IMR-90 (cell line): ENCODE measurements around the gene ECSIT. TPM values are rescaled to one million over a fixed set of nuclear protein-coding genes. Genes with fewer than 3 reads are reported as not detected.
A peak's percentile ranks its signal among the peaks of the same experiment; 100 is the strongest.

Experiments used
- ATAC-seq: fragments of 200-7000 bp; cut with Tn5 transposase; 2 replicates; pipeline ENCODE4 v1.9.1; 2020; ENCODE audit warnings: low read depth, mild to moderate bottlenecking, moderate library complexity
- BruUV-seq: library from RNA; stranded (reverse); fragments of 400-500 nt; replicated peaks from 2 replicates; lab custom pipeline; 2021; lab: Mats Ljungman, UMichigan
- CTCF ChIA-PET: fragments of 300-600 bp; formaldehyde crosslinking; extraction: SDS; loops from one replicate; lab custom pipeline; 2021; ENCODE audit warnings: antibody characterized with exemption; lab: Yijun Ruan, JAX
- POLR2A ChIA-PET: fragments of 300-600 bp; sonication (Branson Sonifier 250); formaldehyde crosslinking; loops from one replicate; lab custom pipeline; 2022; ENCODE audit warnings: antibody characterized with exemption; ENCODE audit not compliant: unreplicated experiment; lab: Charles Lee
- DNase-seq: peaks from one replicate; pipeline ENCODE4 v3.0.0; 2013
- H2AFZ ChIP-seq: replicated peaks from 2 replicates; pipeline ENCODE3; 2013; ENCODE audit warnings: low read length, mild to moderate bottlenecking; ENCODE audit not compliant: poor library complexity
- H2AK5ac ChIP-seq: 2 replicates; pipeline ENCODE4 v1.6.1; 2013; ENCODE audit warnings: low read depth, low read length, inconsistent platforms
- H2AK9ac ChIP-seq: replicated peaks from 2 replicates; pipeline ENCODE3; 2013; ENCODE audit warnings: mild to moderate bottlenecking, low read depth, low read length, moderate library complexity; ENCODE audit not compliant: poor library complexity
- H2BK120ac ChIP-seq: 2 replicates; pipeline ENCODE4 v1.6.1; 2013; ENCODE audit warnings: low read depth, low read length, inconsistent platforms
- H2BK15ac ChIP-seq: 3 replicates; pipeline ENCODE4 v1.6.1; 2013; ENCODE audit warnings: low read depth, low read length, inconsistent platforms
- H2BK20ac ChIP-seq: 2 replicates; pipeline ENCODE4 v1.6.1; 2013; ENCODE audit warnings: low read depth, mild to moderate bottlenecking, inconsistent platforms, low read length, moderate library complexity
- H2BK5ac ChIP-seq: 2 replicates; pipeline ENCODE4 v1.6.1; 2013; ENCODE audit warnings: mild to moderate bottlenecking, low read depth, low read length, inconsistent platforms; ENCODE audit not compliant: poor library complexity, severe bottlenecking
- H3K14ac ChIP-seq: replicated peaks from 2 replicates; pipeline ENCODE4 v1.6.1; 2013; ENCODE audit warnings: low read depth, low read length, inconsistent platforms
- H3K18ac ChIP-seq: 2 replicates; pipeline ENCODE4 v1.6.1; 2013; ENCODE audit warnings: low read depth, low read length, control low read depth
- H3K23ac ChIP-seq: 2 replicates; pipeline ENCODE4 v1.6.1; 2013; ENCODE audit warnings: low read depth, low read length, inconsistent platforms
- H3K27ac ChIP-seq: 2 replicates; pipeline ENCODE4 v1.5.1; 2013; ENCODE audit warnings: mild to moderate bottlenecking, control low read depth, low read length; ENCODE audit not compliant: insufficient read depth
- H3K27me3 ChIP-seq: 2 replicates; pipeline ENCODE4 v1.6.1; 2013; ENCODE audit warnings: low read length; ENCODE audit not compliant: control insufficient read depth, insufficient read depth
- H3K36me3 ChIP-seq: 2 replicates; pipeline ENCODE4 v1.6.1; 2013; ENCODE audit warnings: low read length, mixed read lengths; ENCODE audit not compliant: control insufficient read depth, insufficient read depth
- H3K4ac ChIP-seq: 2 replicates; pipeline ENCODE4 v1.6.1; 2013; ENCODE audit warnings: low read depth, low read length, inconsistent platforms
- H3K4me1 ChIP-seq: 2 replicates; pipeline ENCODE4 v1.6.1; 2013; ENCODE audit warnings: low read length, mixed read lengths; ENCODE audit not compliant: control insufficient read depth, insufficient read depth
- H3K4me2 ChIP-seq: 2 replicates; pipeline ENCODE4 v1.6.1; 2013; ENCODE audit warnings: low read depth, mild to moderate bottlenecking, control low read depth, low read length, moderate library complexity
- H3K4me3 ChIP-seq: 2 replicates; pipeline ENCODE4 v1.5.1; 2013; ENCODE audit warnings: low read depth, mild to moderate bottlenecking, control low read depth, low read length, moderate library complexity; ENCODE audit not compliant: insufficient read depth
- H3K56ac ChIP-seq: 2 replicates; pipeline ENCODE4 v1.6.1; 2013; ENCODE audit warnings: low read length, inconsistent platforms; ENCODE audit not compliant: insufficient read depth; ENCODE audit errors: extremely low read depth
- H3K79me1 ChIP-seq, 2 experiments: 2 replicates each; pipeline ENCODE4 v1.6.1; 2013; ENCODE audit warnings: low read length in 2 of 2, inconsistent platforms in 1 of 2, low read depth in 1 of 2
- H3K9ac ChIP-seq: 2 replicates; pipeline ENCODE4 v1.6.1; 2013; ENCODE audit warnings: low read depth, low read length, control low read depth
- H3K9me1 ChIP-seq: 2 replicates; pipeline ENCODE4 v1.6.1; 2013; ENCODE audit warnings: low read length, inconsistent platforms; ENCODE audit not compliant: insufficient read depth
- H3K9me3 ChIP-seq: 2 replicates; pipeline ENCODE4 v1.6.1; 2013; ENCODE audit warnings: low read length; ENCODE audit not compliant: control insufficient read depth, insufficient read depth
- H4K20me1 ChIP-seq: 2 replicates; pipeline ENCODE4 v1.6.1; 2013; ENCODE audit warnings: low read length, inconsistent platforms; ENCODE audit not compliant: insufficient read depth
- H4K5ac ChIP-seq: 2 replicates; pipeline ENCODE4 v1.6.1; 2013; ENCODE audit warnings: mild to moderate bottlenecking, low read depth, low read length, control low read depth
- H4K8ac ChIP-seq, 2 experiments: 2 replicates each; pipeline ENCODE4 v1.6.1; 2013; ENCODE audit warnings: low read depth in 2 of 2, low read length in 2 of 2, control low read depth in 1 of 2, inconsistent platforms in 1 of 2
- H4K91ac ChIP-seq: 2 replicates; pipeline ENCODE4 v1.6.1; 2013; ENCODE audit warnings: low read depth, low read length, inconsistent platforms; ENCODE audit not compliant: insufficient read depth
- BHLHE40 ChIP-seq: fragments of 150-350 bp; IDR thresholded peaks from 2 replicates; pipeline ENCODE4 v1.6.1; 2016; ENCODE audit warnings: mild to moderate bottlenecking, low read depth, low read length
- CHD1 ChIP-seq: IDR thresholded peaks from 2 replicates; pipeline ENCODE4 v1.6.1; 2012; ENCODE audit warnings: low read depth, low read length, improper control_type of control experiment
- CTCF ChIP-seq: conservative IDR thresholded peaks from 2 replicates; pipeline ENCODE4 v1.5.1; 2012; ENCODE audit warnings: mild to moderate bottlenecking, low read depth, low read length, improper control_type of control experiment
- ELK1 ChIP-seq: fragments of 150-350 bp; IDR thresholded peaks from 2 replicates; pipeline ENCODE4 v1.6.1; 2016; ENCODE audit warnings: low read depth, mild to moderate bottlenecking, low read length, moderate library complexity, borderline replicate concordance
- FOS ChIP-seq: fragments of 150-350 bp; IDR thresholded peaks from 2 replicates; pipeline ENCODE4 v1.6.1; 2016; ENCODE audit warnings: low read depth, low read length
- MAZ ChIP-seq: IDR thresholded peaks from 2 replicates; pipeline ENCODE4 v1.6.1; 2012; ENCODE audit warnings: low read depth, mild to moderate bottlenecking, low read length, improper control_type of control experiment, moderate library complexity, borderline replicate concordance
- MXI1 ChIP-seq: IDR thresholded peaks from 2 replicates; pipeline ENCODE4 v1.6.1; 2012; ENCODE audit warnings: low read depth, mild to moderate bottlenecking, low read length, moderate library complexity, borderline replicate concordance
- NFE2L2 ChIP-seq: fragments of 150-350 bp; IDR thresholded peaks from 2 replicates; pipeline ENCODE4 v1.6.1; 2016; ENCODE audit warnings: low read depth, mild to moderate bottlenecking, low read length
- POLR2A ChIP-seq: IDR thresholded peaks from 2 replicates; pipeline ENCODE4 v1.6.1; 2012; ENCODE audit warnings: mild to moderate bottlenecking, low read depth, low read length
- RAD21 ChIP-seq: IDR thresholded peaks from 2 replicates; pipeline ENCODE4 v1.6.1; 2012; ENCODE audit warnings: low read length, improper control_type of control experiment
- RCOR1 ChIP-seq: IDR thresholded peaks from 2 replicates; pipeline ENCODE4 v1.6.1; 2012; ENCODE audit warnings: mild to moderate bottlenecking, low read length, improper control_type of control experiment; ENCODE audit not compliant: insufficient replicate concordance
- SMC3 ChIP-seq: fragments of 150-350 bp; IDR thresholded peaks from 2 replicates; pipeline ENCODE4 v1.6.1; 2016; ENCODE audit warnings: low read depth, mild to moderate bottlenecking, antibody characterized with exemption, low read length, moderate library complexity
- WGBS, 2 experiments: methylation state at CpG; one replicate each; pipeline versions ENCODE4 v1.1.5 to v1.1.7; 2013; ENCODE audit warnings: missing lambda C conversion rate in 2 of 2; ENCODE audit not compliant: insufficient read length in 1 of 2; ENCODE audit errors: extremely low coverage in 2 of 2; 5-methylcytosine and 5-hydroxymethylcytosine counted together
- dilution Hi-C: fragments of 300-500 bp; cut with HindIII; formaldehyde crosslinking; loops from one replicate; pipeline ENCODE4 v1.14.3; 2018; ENCODE audit warnings: low sequenced_read_pairs; ENCODE audit not compliant: unreplicated experiment
- in situ Hi-C: fragments of 300-500 bp; cut with MboI; formaldehyde crosslinking; loops from 3 replicates; pipeline ENCODE4 v1.14.3; 2019; ENCODE audit warnings: low sequenced_read_pairs, inconsistent platforms, mixed read lengths
- intact Hi-C: fragments of 100-400 bp; cut with micrococcal nuclease; formaldehyde crosslinking; loops from 2 replicates; pipeline ENCODE4 v1.10.0; 2022
- polyA plus RNA-seq, 3 experiments: library from polyadenylated mRNA; depleted of rRNA; stranded (reverse); fragments of >200 nt; gene quantifications; 2 replicates each; pipeline ENCODE4 v1.2.3, GENCODE V29; 2012; ENCODE audit warnings: low replicate concordance in 1 of 3
- total RNA-seq: library from RNA; depleted of rRNA; stranded (reverse); fragments of >200 nt; gene quantifications from 2 replicates; pipeline ENCODE4 v1.2.3, GENCODE V29; 2012
- TF ChIP-seq, protein P1 (sequence below): fragments of 150-350 bp; IDR thresholded peaks from 2 replicates; pipeline ENCODE4 v1.6.1; 2017; ENCODE audit warnings: mild to moderate bottlenecking, antibody characterized with exemption, low read length, low read depth

Gene ECSIT
- total and polyA plus RNA-seq, 2 of the 4 experiments (the other 2 are of a cell fraction): 30.5 to 42.3 TPM

DNA sequence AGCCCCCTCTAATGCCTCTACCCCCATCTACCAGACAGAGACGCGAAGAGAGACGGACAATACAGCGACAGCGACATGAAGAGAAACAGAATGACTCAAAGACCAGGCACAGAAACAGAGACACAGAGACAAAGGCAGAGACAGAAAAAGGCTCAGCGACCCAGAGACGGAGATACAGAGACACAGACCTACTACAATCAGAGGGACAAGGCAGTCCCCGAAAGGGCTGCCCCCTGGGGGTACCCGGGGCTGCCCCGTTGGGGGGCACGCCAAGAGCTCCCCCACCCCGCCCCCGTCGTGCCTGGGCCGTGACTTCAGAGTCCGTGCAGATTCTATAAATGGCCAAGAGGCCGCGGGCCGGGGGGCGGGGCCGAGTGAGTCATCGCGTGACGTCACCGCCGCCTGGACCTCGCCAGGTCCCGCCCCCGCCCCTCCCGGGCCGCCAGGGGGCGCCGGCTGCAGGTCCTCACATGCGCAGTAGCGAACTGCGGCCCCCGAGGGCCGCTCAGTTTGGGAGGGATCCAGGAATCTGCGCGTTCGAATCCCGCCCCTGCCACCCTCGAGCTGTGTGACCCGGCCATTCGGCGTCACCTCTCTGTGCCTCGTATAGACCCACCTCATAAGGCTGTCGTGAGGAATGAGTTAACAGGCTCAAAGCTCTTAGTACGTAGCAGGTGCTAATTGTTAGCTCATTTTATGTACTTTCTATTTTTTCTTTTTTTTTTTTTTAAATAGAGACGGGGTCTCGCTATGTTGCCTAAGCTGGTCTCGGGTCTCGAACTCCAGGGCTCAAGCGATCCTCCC is 7.1 kb upstream of the ECSIT start:
- peak overlapping the region; percentile 83 for H3K4me2 ChIP-seq
- POLR2A ChIA-PET: no interaction called here
- peak overlapping the region; percentile 92 for H3K23ac ChIP-seq
- H3K4me3 ChIP-seq: peak overlapping the region; percentile 29
- peaks cover 22% of the 10 kb centered on the region for H3K4me1 ChIP-seq
- H3K36me3 ChIP-seq: peaks cover under 1% of the 10 kb centered on the region; the same call in 1 of the 2 replicates
- peak overlapping the region; percentile 99 for H2BK15ac ChIP-seq
- no peaks in the 10 kb centered on the region for H3K9me3 ChIP-seq
- peak overlapping the region; percentile 99 for H2BK120ac ChIP-seq
- DNase-seq (peak; percentile 88), ATAC-seq (peak; percentile 49)
- H2AK9ac ChIP-seq: peak overlapping the region; percentile 94
- H2AFZ ChIP-seq: peak overlapping the region; percentile 93
- peak overlapping the region; percentile 99 for H3K4ac ChIP-seq
- peak overlapping the region; percentile 99 for H4K91ac ChIP-seq
- peak overlapping the region; percentile 74 for H3K9ac ChIP-seq
- peak overlapping the region; percentile 94 for H2BK5ac ChIP-seq
- H3K27ac ChIP-seq: peak overlapping the region; percentile 92
- peak overlapping the region; percentile 98 for H2AK5ac ChIP-seq
- peak overlapping the region; percentile 93 to 98 for H4K8ac ChIP-seq
- CTCF ChIA-PET: interaction anchor here (0.5 to 1.0 kb wide), 4 partner anchors 22 to 455 kb away, joined by 3 to 6 read pairs (median 4); partner anchors contain the start of gene SWSAP1
- 0% methylated on average over 20 of the region's 54 CpGs; no CpG with 5 or more reads in 1 of the 2 experiments for WGBS, 2 experiments
- no TSS peak for BruUV-seq
- dilution Hi-C loops (no loop called here), intact Hi-C loops (loop anchor here (2.0 kb wide), 1 partner anchor 51 kb away; no protein-coding TSS in a partner anchor), in situ Hi-C loops (no loop called here)
- peak overlapping the region; percentile 99 for H4K5ac ChIP-seq
- H3K27me3 ChIP-seq: no peaks in the 10 kb centered on the region
- peaks cover 17% of the 10 kb centered on the region for H3K9me1 ChIP-seq
- H4K20me1 ChIP-seq: peaks cover 3% of the 10 kb centered on the region; the same call in 1 of the 2 replicates
- peaks cover 7 to 27% of the 10 kb centered on the region in 2 experiments for H3K79me1 ChIP-seq
- H3K56ac ChIP-seq: peak overlapping the region; percentile 88
- peak overlapping the region; percentile 97 for H2BK20ac ChIP-seq
- H3K18ac ChIP-seq: peak overlapping the region; percentile 97
- H3K14ac ChIP-seq: peak overlapping the region; percentile 100
- TF ChIP-seq FOS (peak; percentile 97), CHD1 (no peak), CTCF (peak; percentile 99), POLR2A (0 out of 2 replicates have a peak, but pooled peaks have one; percentile 40), MXI1 (no peak), SMC3 (peak; percentile 58), NFE2L2 (no peak), ELK1 (no peak), MAZ (peak; percentile 92), RAD21 (peak; percentile 19; the same call in 1 of the 2 replicates), RCOR1 (peak; percentile 91), BHLHE40 (peak; percentile 71)
- TF ChIP-seq, protein P1, sequence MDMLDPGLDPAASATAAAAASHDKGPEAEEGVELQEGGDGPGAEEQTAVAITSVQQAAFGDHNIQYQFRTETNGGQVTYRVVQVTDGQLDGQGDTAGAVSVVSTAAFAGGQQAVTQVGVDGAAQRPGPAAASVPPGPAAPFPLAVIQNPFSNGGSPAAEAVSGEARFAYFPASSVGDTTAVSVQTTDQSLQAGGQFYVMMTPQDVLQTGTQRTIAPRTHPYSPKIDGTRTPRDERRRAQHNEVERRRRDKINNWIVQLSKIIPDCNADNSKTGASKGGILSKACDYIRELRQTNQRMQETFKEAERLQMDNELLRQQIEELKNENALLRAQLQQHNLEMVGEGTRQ: no peak
